Mesodermal cell (in vitro differentiated cells): Measurements from ENCODE around the gene FHIT.

Experiments
- H3K27ac ChIP-seq: 2 replicates; pipeline ENCODE4 v1.7.0; 2013; ENCODE audit warnings: mild to moderate bottlenecking, low read depth, low read length, moderate library complexity; ENCODE audit not compliant: severe bottlenecking
- H3K36me3 ChIP-seq: 2 replicates; pipeline ENCODE4 v1.7.1; 2013; ENCODE audit warnings: mild to moderate bottlenecking, low read length, moderate library complexity; ENCODE audit not compliant: control insufficient read depth, insufficient read depth
- H3K4me1 ChIP-seq: one replicate; pipeline ENCODE4 v1.7.1; 2013; ENCODE audit warnings: mild to moderate bottlenecking, low read length; ENCODE audit not compliant: insufficient read depth, control insufficient read depth, poor library complexity, severe bottlenecking
- H3K4me3 ChIP-seq: 2 replicates; pipeline ENCODE4 v1.7.0; 2013; ENCODE audit warnings: low read length, control low read depth, mild to moderate bottlenecking; ENCODE audit not compliant: insufficient read depth, poor library complexity, severe bottlenecking; ENCODE audit errors: extremely low read depth
- H3K9me3 ChIP-seq: 2 replicates; pipeline ENCODE4 v1.7.1; 2013; ENCODE audit warnings: mild to moderate bottlenecking, low read length, moderate library complexity; ENCODE audit not compliant: control insufficient read depth
- WGBS, 2 experiments: methylation state at CpG; one replicate each; pipeline ENCODE4 v1.1.5; 2013; ENCODE audit warnings: missing lambda C conversion rate in 2 of 2; ENCODE audit not compliant: insufficient coverage in 2 of 2; 5-methylcytosine and 5-hydroxymethylcytosine counted together

The FHIT gene

GRCh38 chr3:60758171-60758570, 493.1 kb downstream of the FHIT start:
- Histone ChIP-seq H3K36me3 (no peaks in the 10 kb centered on the region), H3K27ac (no peak overlapping the region), H3K4me1 (no peaks in the 10 kb centered on the region), H3K4me3 (no peak overlapping the region), H3K9me3 (no peaks in the 10 kb centered on the region)
- WGBS, 2 experiments, result 86% methylated on average over 2 of the region's 2 CpGs; no CpG with 5 or more reads in 1 of the 2 experiments

GRCh38 chr3:60757724-60758123, 493.5 kb downstream of the FHIT start:
- Histone ChIP-seq H3K9me3 (no peaks in the 10 kb centered on the region), H3K27ac (no peak overlapping the region), H3K4me1 (no peaks in the 10 kb centered on the region), H3K4me3 (no peak overlapping the region), H3K36me3 (no peaks in the 10 kb centered on the region)
- 70 to 91% methylated on average over 5 to 6 of the region's 6 CpGs for WGBS, 2 experiments

- Histone ChIP-seq H3K4me3 (no peak overlapping the region), H3K36me3 (no peaks in the 10 kb centered on the region), H3K9me3 (no peaks in the 10 kb centered on the region), H3K27ac (no peak overlapping the region), H3K4me1 (no peaks in the 10 kb centered on the region)
- WGBS, 2 experiments, result 80 to 95% methylated on average over 6 of the region's 7 CpGs
Measured at GRCh38 chr3:60756241-60757030, 494.8 kb downstream of the FHIT start.

DNA sequence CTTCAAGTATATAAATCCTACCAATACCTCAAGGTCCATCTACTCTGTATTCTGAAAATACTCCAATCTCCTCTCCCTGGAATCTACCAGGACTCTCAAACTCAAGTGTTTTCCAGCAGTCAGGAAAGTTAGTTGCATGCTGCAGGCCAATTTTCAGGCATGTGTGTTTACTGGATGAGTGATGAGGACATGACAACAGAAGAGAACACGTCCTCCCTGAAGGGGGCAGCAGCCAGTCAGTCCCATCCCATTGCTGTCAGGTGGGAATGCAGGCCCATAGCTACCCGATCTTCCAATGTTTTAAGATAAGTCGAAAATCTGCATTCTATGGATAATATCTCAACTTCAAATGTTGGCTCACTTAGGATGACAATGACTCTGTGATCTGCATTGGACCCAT, 496.2 kb downstream of the FHIT start:
- Histone ChIP-seq H3K4me1 (no peaks in the 10 kb centered on the region), H3K36me3 (no peaks in the 10 kb centered on the region), H3K4me3 (no peak overlapping the region), H3K9me3 (peaks cover 13% of the 10 kb centered on the region), H3K27ac (no peak overlapping the region)
- WGBS, 2 experiments, result 17% methylated on average over 2 to 3 of the region's 3 CpGs

DNA sequence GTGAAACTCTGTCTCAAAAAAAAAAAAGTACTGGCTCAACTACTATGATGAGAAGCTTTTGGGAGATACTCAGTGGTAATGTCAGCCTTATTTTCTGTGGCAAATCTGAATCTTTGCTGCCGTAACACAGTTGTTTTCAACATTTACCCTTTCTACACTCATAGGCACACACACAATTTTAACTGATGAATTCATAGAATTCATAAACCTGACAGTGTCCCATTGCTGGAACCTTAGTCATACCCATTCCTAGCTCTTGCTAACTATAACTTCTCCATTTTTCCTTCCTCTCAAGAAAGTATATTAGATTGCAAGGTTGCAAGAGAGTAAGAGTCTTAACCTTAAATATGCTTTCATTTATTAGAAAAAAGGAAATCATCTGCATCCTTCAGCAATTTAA, 496.6 kb downstream of the FHIT start:
- Histone ChIP-seq H3K36me3 (no peaks in the 10 kb centered on the region), H3K9me3 (peaks cover 15% of the 10 kb centered on the region), H3K4me3 (no peak overlapping the region), H3K4me1 (no peaks in the 10 kb centered on the region), H3K27ac (no peak overlapping the region)
- WGBS, 2 experiments, result 100% methylated on average over 1 of the region's 1 CpG; no CpG with 5 or more reads in 1 of the 2 experiments

- WGBS, 2 experiments, result 87% methylated on average over 3 of the region's 3 CpGs; no CpG with 5 or more reads in 1 of the 2 experiments
- Histone ChIP-seq H3K27ac (no peak overlapping the region), H3K9me3 (peaks cover 15% of the 10 kb centered on the region), H3K36me3 (no peaks in the 10 kb centered on the region), H3K4me3 (no peak overlapping the region), H3K4me1 (no peaks in the 10 kb centered on the region)
Measured at GRCh38 chr3:60752809-60753208, 498.4 kb downstream of the FHIT start.

- Histone ChIP-seq H3K27ac (no peak overlapping the region), H3K36me3 (no peaks in the 10 kb centered on the region), H3K4me3 (no peak overlapping the region), H3K9me3 (peaks cover 15% of the 10 kb centered on the region), H3K4me1 (peaks cover 24% of the 10 kb centered on the region)
- 70 to 78% methylated on average over 1 of the region's 3 CpGs for WGBS, 2 experiments
Measured at GRCh38 chr3:60746695-60747416, 504.4 kb downstream of the FHIT start.

DNA sequence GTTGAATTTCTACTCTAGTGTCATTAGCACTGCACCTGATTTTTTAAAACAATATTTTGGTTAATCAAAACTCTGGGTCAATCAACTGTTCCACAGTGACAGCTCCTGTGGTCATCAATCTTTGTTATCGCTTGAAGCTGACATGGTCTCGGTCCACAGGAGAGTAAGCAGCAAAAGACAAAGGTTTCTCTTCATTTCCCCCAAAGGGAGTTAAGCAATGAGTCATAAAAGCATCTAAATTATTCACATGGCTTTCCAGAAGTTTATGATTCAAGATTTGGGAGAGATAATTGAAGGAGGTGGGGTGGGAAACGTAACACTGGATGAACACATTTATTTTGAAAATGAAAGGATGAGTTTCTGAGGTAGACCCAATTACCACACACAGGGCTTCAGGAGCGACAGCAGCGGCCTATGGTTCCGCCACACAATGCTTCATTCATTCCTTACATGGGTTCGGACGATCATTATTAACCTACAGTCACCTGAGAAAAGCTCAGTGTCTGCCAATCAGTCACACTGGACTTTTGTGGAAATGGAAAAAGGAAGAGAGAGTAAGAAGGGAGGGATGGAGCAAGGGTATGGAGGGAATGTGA, 505.1 kb downstream of the FHIT start:
- Histone ChIP-seq H3K36me3 (no peaks in the 10 kb centered on the region), H3K9me3 (peaks cover 12% of the 10 kb centered on the region), H3K4me3 (no peak overlapping the region), H3K4me1 (peaks cover 26% of the 10 kb centered on the region), H3K27ac (no peak overlapping the region)
- WGBS, 2 experiments, result 80 to 91% methylated on average over 2 to 4 of the region's 8 CpGs

DNA sequence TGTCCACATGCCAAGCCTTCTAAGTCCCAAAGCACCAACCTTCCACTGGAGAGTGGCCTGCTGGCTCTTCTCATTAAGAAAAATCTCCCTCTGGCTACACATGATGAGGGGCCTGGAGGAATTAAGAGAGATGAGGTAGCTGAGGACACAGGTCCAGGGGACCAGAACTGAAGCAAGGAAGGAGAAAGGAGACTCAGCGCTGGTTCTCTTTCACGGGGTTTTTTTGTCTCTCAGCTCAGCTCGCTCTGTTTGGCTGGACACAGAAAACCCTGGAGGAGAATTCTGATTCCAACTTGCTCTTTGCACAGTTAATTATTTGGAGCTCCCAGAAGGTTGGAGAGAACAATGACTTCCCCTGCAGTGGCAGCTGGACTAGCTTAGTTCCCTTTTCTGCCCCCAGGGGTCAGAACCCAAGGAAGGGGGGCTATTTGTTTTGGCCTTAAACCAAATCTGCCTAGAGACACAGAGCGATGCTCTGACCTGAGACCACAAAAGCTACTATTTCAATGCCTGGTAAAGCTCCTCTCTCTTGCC, 507.6 kb downstream of the FHIT start:
- H3K4me3 ChIP-seq, result no peak overlapping the region
- no peaks in the 10 kb centered on the region for H3K36me3 ChIP-seq
- H3K9me3 ChIP-seq, result no peaks in the 10 kb centered on the region
- peaks cover 26% of the 10 kb centered on the region for H3K4me1 ChIP-seq
- 49 to 51% methylated on average over 3 to 4 of the region's 4 CpGs for WGBS, 2 experiments
- peak overlapping the region; percentile 41 for H3K27ac ChIP-seq

- Histone ChIP-seq H3K27ac (no peak overlapping the region), H3K4me3 (no peak overlapping the region), H3K9me3 (no peaks in the 10 kb centered on the region), H3K4me1 (peaks cover 26% of the 10 kb centered on the region), H3K36me3 (no peaks in the 10 kb centered on the region)
- 28 to 35% methylated on average over 5 to 6 of the region's 8 CpGs for WGBS, 2 experiments
Measured at GRCh38 chr3:60742606-60743145, 508.6 kb downstream of the FHIT start.
